ENCODE results near the gene AMOT.

DNA sequence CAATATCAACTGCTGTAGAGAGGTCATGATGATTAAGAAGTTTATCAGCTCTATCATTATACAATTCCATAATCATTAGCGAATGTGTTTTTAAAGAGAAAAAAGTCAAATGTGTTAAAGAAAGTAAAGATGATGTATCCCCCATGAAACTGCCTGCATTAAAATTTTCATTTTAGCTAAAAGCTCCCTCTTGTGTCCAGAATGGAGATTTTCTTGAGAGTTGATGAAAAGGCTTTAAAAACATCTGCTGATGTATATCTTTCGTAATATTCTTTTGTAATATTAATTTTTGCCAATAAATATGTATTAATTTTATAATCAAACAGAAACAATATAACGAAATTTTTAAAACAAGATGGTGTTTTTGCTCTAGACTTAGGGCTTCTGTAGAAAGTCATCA lies 108.8 kb downstream of the AMOT start:
- TF ChIP-seq YY1 (IDR thresholded peaks at IDR 0.05; ENCODE audit: low read depth) (no peak), CTCF (IDR thresholded peaks at IDR 0.05) (peak; percentile 59), TCF12 (IDR thresholded peaks at IDR 0.05) (no peak), RXRA (IDR thresholded peaks at IDR 0.05; ENCODE audit: borderline replicate concordance, low read depth) (no peak), MAX (IDR thresholded peaks at IDR 0.05; ENCODE audit: low read depth) (no peak), SMC3 (IDR thresholded peaks at IDR 0.05; ENCODE audit: low read depth, low read length) (no peak), TAF1 (IDR thresholded peaks at IDR 0.05; ENCODE audit: borderline replicate concordance, low read depth, low read length) (no peak), RAD21 (IDR thresholded peaks at IDR 0.05; ENCODE audit: low read length) (peak; percentile 42; the same call in 1 of the 2 replicates), USF2 (IDR thresholded peaks at IDR 0.05; ENCODE audit: borderline replicate concordance, low read depth, low read length) (no peak)
